GM19193 (cell line): ENCODE results near the gene ITPR2.

Experiments used
- POLR2A ChIP-seq: IDR thresholded peaks from 4 replicates; pipeline ENCODE4 v1.6.1; 2011; ENCODE audit not compliant: insufficient read depth, insufficient read length; ENCODE audit errors: extremely low read depth

Gene ITPR2

GRCh38 chr12:26299751-26300150 is 533.2 kb downstream of the ITPR2 start:
- TF ChIP-seq POLR2A: no peak

- TF ChIP-seq POLR2A: no peak
These were observed 534.0 kb downstream of the ITPR2 start for GRCh38 chr12:26298785-26299621.

- TF ChIP-seq POLR2A: no peak
These were observed 535.5 kb downstream of the ITPR2 start for GRCh38 chr12:26297396-26298070.

- no peak for TF ChIP-seq POLR2A
These were observed 538.0 kb downstream of the ITPR2 start for GRCh38 chr12:26295001-26295400.

GRCh38 chr12:26293612-26294011 is 539.4 kb downstream of the ITPR2 start:
- no peak for TF ChIP-seq POLR2A

- TF ChIP-seq POLR2A: no peak
These were observed 540.4 kb downstream of the ITPR2 start for GRCh38 chr12:26292596-26292995.

GRCh38 chr12:26290565-26290964 is 542.4 kb downstream of the ITPR2 start:
- no peak for TF ChIP-seq POLR2A

GRCh38 chr12:26287671-26288381 is 545.2 kb downstream of the ITPR2 start:
- no peak for TF ChIP-seq POLR2A
